Hepatocyte (in vitro differentiated cells): ENCODE results near the gene CLCN1.

Experiments used
- CTCF ChIP-seq: fragments of 200-600 bp; sonication (generic); IDR thresholded peaks from 2 replicates; pipeline ENCODE4 v1.5.1; 2016; ENCODE audit warnings: antibody characterized with exemption, mild to moderate bottlenecking; ENCODE audit not compliant: poor library complexity
- EZH2 ChIP-seq: fragments of 200-600 bp; sonication (generic); IDR thresholded peaks from 2 replicates; pipeline ENCODE4 v1.6.1; 2016; ENCODE audit warnings: antibody characterized with exemption, mild to moderate bottlenecking, borderline replicate concordance

- no peak for TF ChIP-seq EZH2
- no peak for TF ChIP-seq CTCF
Measured at GRCh38 chr7:143383642-143383957, 67.7 kb downstream of the CLCN1 start.
